ENCODE results near the gene TECPR2. TPM values are rescaled to one million over a fixed set of nuclear protein-coding genes. Genes with fewer than 3 reads are reported as not detected.

TECPR2 gene
- total RNA-seq, 1 experiment from 2014 or later: 12.2 TPM

GRCh38 chr14:102454711-102455110 lies 92.0 kb downstream of the TECPR2 start:
- no TSS peak for BruUV-seq (replicated peaks)
- no peak overlapping the region for H3K9ac ChIP-seq (ENCODE audit: low read length)
- no peaks in the 10 kb centered on the region for H3K9me2 ChIP-seq (ENCODE audit: insufficient read depth)
- H3K27me3 ChIP-seq (ENCODE audit: insufficient read depth, low read length): no peaks in the 10 kb centered on the region
- no peaks in the 10 kb centered on the region for H4K20me1 ChIP-seq (ENCODE audit: insufficient read depth)
- TF ChIP-seq, protein P1, sequence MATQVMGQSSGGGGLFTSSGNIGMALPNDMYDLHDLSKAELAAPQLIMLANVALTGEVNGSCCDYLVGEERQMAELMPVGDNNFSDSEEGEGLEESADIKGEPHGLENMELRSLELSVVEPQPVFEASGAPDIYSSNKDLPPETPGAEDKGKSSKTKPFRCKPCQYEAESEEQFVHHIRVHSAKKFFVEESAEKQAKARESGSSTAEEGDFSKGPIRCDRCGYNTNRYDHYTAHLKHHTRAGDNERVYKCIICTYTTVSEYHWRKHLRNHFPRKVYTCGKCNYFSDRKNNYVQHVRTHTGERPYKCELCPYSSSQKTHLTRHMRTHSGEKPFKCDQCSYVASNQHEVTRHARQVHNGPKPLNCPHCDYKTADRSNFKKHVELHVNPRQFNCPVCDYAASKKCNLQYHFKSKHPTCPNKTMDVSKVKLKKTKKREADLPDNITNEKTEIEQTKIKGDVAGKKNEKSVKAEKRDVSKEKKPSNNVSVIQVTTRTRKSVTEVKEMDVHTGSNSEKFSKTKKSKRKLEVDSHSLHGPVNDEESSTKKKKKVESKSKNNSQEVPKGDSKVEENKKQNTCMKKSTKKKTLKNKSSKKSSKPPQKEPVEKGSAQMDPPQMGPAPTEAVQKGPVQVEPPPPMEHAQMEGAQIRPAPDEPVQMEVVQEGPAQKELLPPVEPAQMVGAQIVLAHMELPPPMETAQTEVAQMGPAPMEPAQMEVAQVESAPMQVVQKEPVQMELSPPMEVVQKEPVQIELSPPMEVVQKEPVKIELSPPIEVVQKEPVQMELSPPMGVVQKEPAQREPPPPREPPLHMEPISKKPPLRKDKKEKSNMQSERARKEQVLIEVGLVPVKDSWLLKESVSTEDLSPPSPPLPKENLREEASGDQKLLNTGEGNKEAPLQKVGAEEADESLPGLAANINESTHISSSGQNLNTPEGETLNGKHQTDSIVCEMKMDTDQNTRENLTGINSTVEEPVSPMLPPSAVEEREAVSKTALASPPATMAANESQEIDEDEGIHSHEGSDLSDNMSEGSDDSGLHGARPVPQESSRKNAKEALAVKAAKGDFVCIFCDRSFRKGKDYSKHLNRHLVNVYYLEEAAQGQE (IDR thresholded peaks at IDR 0.05; ENCODE audit: low read depth): no peak
- TF ChIP-seq POLR2A (IDR thresholded peaks at IDR 0.05; ENCODE audit: borderline replicate concordance, extremely low read depth, insufficient read depth, insufficient read length) (no peak), FOSL1 (IDR thresholded peaks at IDR 0.05; ENCODE audit: low read depth) (no peak), TCF7L2 (IDR thresholded peaks at IDR 0.05; ENCODE audit: borderline replicate concordance, extremely low read depth, insufficient read depth, insufficient read length) (no peak), ZFX (IDR thresholded peaks at IDR 0.05) (no peak), EGR1 (IDR thresholded peaks at IDR 0.05; ENCODE audit: low read depth) (no peak), CEBPB (IDR thresholded peaks at IDR 0.05; ENCODE audit: low read depth) (no peak)
- DNase-seq (ENCODE audit: low read depth, low spot score) (no peak), ATAC-seq (no peak)
- no peak overlapping the region for H3K4me3 ChIP-seq (replicated peaks in 1 of 2; ENCODE audit: low read depth in 1 of 2, low read length in 2 of 2)
- H2AFZ ChIP-seq (ENCODE audit: low read depth, low read length, poor library complexity, severe bottlenecking): no peak overlapping the region
- H3K27ac ChIP-seq (ENCODE audit: low read depth, low read length): no peak overlapping the region
- POLR2A ChIA-PET: no interaction called here
- H3K4me2 ChIP-seq (ENCODE audit: low read length): no peak overlapping the region
- peaks cover 0 to 3% of the 10 kb centered on the region in 2 experiments; a peak in 1 of 4 replicates for H3K36me3 ChIP-seq (ENCODE audit: control insufficient read depth in 1 of 2, insufficient read depth in 2 of 2, low read length in 2 of 2)
- no peaks in the 10 kb centered on the region for H3K4me1 ChIP-seq (ENCODE audit: control insufficient read depth in 1 of 2, insufficient read depth in 2 of 2, low read length in 2 of 2)
- RAD21 ChIA-PET (ENCODE audit: low non-redundant PET in 1 of 2, low total read pairs in 2 of 2, uncharacterized antibody in 2 of 2, unreplicated experiment in 2 of 2): no interaction called here
- H3K79me2 ChIP-seq (ENCODE audit: insufficient read depth, low read length): no peaks in the 10 kb centered on the region
- CTCF ChIA-PET: no interaction called here
- H3K9me3 ChIP-seq (ENCODE audit: control insufficient read depth in 1 of 2, insufficient read depth in 1 of 2, low read depth in 1 of 2, low read length in 2 of 2): no peaks in the 10 kb centered on the region
- intact Hi-C loops (cut with micrococcal nuclease): no loop called here

- intact Hi-C loops (cut with micrococcal nuclease): no loop called here
- POLR2A ChIA-PET: no interaction called here
These were observed 94.8 kb downstream of the TECPR2 start for GRCh38 chr14:102457509-102457908.

More at GRCh38 chr14:102457509-102457908, 94.8 kb downstream of the TECPR2 start:
- H3K36me3 ChIP-seq (ENCODE audit: control insufficient read depth in 1 of 2, insufficient read depth in 2 of 2, low read length in 2 of 2): no peaks in the 10 kb centered on the region
- H3K27ac ChIP-seq (ENCODE audit: low read depth, low read length): no peak overlapping the region
- no peaks in the 10 kb centered on the region for H3K4me1 ChIP-seq (ENCODE audit: control insufficient read depth in 1 of 2, insufficient read depth in 2 of 2, low read length in 2 of 2)
- H3K9me3 ChIP-seq (ENCODE audit: control insufficient read depth in 1 of 2, insufficient read depth in 1 of 2, low read depth in 1 of 2, low read length in 2 of 2): no peaks in the 10 kb centered on the region
- no TSS peak for BruUV-seq (replicated peaks)
- no peaks in the 10 kb centered on the region for H3K79me2 ChIP-seq (ENCODE audit: insufficient read depth, low read length)
- no peaks in the 10 kb centered on the region for H3K27me3 ChIP-seq (ENCODE audit: insufficient read depth, low read length)
- H3K9me2 ChIP-seq (ENCODE audit: insufficient read depth): no peaks in the 10 kb centered on the region
- ChIA-PET RAD21 (ENCODE audit: low non-redundant PET in 1 of 2, low total read pairs in 2 of 2, uncharacterized antibody in 2 of 2, unreplicated experiment in 2 of 2) (no interaction called here), CTCF (no interaction called here)
- no peaks in the 10 kb centered on the region for H4K20me1 ChIP-seq (ENCODE audit: insufficient read depth)
- DNase-seq (ENCODE audit: low read depth, low spot score) (no peak), ATAC-seq (no peak)
- H3K4me3 ChIP-seq (replicated peaks in 1 of 2; ENCODE audit: low read depth in 1 of 2, low read length in 2 of 2): no peak overlapping the region
- H3K9ac ChIP-seq (ENCODE audit: low read length): no peak overlapping the region
- H2AFZ ChIP-seq (ENCODE audit: low read depth, low read length, poor library complexity, severe bottlenecking): no peak overlapping the region
- no peak overlapping the region for H3K4me2 ChIP-seq (ENCODE audit: low read length)
- TF ChIP-seq SP1 (IDR thresholded peaks at IDR 0.05; ENCODE audit: low read depth) (no peak), RAD21 (IDR thresholded peaks at IDR 0.05; ENCODE audit: low read depth) (0 out of 2 replicates have a peak, but pooled peaks have one; percentile 17)
